22Rv1 (cell line): Measurements from ENCODE around the gene ADGRD1.
"Not testable (repeated sequence)": the region's sequence is repeated elsewhere in the genome, so short reads cannot be mapped to it uniquely, and the experiment has no call there.

Source experiments
- ZFX ChIP-seq: fragments of 450-650 bp; IDR thresholded peaks from 2 replicates; pipeline ENCODE4 v1.6.1; 2017; ENCODE audit warnings: antibody characterized with exemption, borderline replicate concordance
- TF ChIP-seq, protein P1 (sequence below): fragments of 450-650 bp; IDR thresholded peaks from 2 replicates; pipeline ENCODE4 v1.5.1; 2017; ENCODE audit warnings: mild to moderate bottlenecking

- TF ChIP-seq, protein P1, sequence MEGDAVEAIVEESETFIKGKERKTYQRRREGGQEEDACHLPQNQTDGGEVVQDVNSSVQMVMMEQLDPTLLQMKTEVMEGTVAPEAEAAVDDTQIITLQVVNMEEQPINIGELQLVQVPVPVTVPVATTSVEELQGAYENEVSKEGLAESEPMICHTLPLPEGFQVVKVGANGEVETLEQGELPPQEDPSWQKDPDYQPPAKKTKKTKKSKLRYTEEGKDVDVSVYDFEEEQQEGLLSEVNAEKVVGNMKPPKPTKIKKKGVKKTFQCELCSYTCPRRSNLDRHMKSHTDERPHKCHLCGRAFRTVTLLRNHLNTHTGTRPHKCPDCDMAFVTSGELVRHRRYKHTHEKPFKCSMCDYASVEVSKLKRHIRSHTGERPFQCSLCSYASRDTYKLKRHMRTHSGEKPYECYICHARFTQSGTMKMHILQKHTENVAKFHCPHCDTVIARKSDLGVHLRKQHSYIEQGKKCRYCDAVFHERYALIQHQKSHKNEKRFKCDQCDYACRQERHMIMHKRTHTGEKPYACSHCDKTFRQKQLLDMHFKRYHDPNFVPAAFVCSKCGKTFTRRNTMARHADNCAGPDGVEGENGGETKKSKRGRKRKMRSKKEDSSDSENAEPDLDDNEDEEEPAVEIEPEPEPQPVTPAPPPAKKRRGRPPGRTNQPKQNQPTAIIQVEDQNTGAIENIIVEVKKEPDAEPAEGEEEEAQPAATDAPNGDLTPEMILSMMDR = peak; percentile 13; the same call in 1 of the 2 replicates
- TF ChIP-seq ZFX = not testable (repeated sequence)
Observed at GRCh38 chr12:131068926-131069720, 115.4 kb downstream of the ADGRD1 start.
